ENCODE data around the gene ADGRF3. TPM values are rescaled to one million over a fixed set of nuclear protein-coding genes. Genes with fewer than 3 reads are reported as not detected.
"Not testable (repeated sequence)": the region's sequence is repeated elsewhere in the genome, so short reads cannot be mapped to it uniquely, and the experiment has no call there.

ADGRF3 gene
- total RNA-seq, 2 experiments from 2014 or later = 6.5 to 7.4 TPM

DNA sequence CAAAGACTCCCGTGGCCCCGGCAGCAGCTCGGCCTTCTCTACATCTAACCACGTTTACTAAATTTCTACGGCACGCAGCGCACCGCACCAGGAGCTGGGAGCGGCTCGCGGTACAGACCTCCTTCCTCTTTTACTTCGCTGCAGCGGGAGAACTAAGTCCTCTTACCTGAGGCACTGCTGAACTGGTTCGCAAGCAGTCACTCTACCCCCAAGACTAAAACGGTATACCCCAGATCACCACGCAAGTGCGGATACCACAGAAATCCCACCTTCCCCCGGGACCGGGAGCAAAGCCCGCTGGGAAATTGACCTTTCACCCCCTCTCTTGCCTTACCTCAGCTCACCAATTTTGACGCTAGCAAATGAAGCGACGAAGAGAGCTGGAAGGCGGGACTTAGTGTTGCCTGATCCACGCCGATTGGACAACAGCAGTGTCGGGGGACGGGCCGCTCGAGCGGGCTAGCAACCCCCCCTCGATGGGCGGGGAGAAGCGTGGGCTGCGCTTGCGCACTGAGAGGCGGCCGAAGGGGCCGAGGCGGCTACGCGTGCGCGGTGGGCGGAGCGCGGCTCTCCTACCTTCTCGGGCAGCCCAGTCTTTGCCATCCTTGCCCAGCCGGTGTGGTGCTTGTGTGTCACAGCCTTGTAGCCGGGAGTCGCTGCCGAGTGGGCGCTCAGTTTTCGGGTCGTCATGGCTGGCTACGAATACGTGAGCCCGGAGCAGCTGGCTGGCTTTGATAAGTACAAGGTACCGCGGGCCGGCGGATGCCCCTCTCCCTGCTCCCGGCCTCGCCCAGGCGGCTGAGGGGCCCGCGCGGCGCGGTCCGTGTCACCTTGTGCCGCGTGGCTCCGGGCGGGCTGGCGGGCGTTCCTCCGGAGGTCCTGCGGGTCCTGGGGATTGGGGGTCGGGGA, 790 bp downstream of the ADGRF3 start, which contains the start of gene SELENOI:
TSS of gene SELENOI (plus strand) at position 599 of the 909 bp plus-strand sequence. CDS start at position 689, 90 bp downstream.
- Mint-ChIP-seq H3K4me3 (peak within 1 kb of the TSS; percentile 95), H3K27ac (peak within 1 kb of the TSS; percentile 97), H3K27me3 (no peaks in the 10 kb centered on the region), H3K36me3 (ENCODE audit: low read depth) (peaks cover 7% of the 10 kb centered on the region), H3K9me3 (no peaks in the 10 kb centered on the region), H3K4me1 (peaks cover 37% of the 10 kb centered on the region)
- CTCF ChIA-PET = interaction anchor here (0.6 to 1.5 kb wide), 8 partner anchors 8 to 375 kb away, joined by 3 to 7 read pairs (median 3); no protein-coding TSS in a partner anchor
- POLR2A ChIA-PET = interaction anchor here (0.6 kb wide), 1 partner anchor 10 kb away, joined by 3 read pairs; no protein-coding TSS in a partner anchor
- peak; percentile 99 for DNase-seq

GRCh38 chr2:26345283-26345544, 1.4 kb downstream of the ADGRF3 start:
- Mint-ChIP-seq H3K4me3 (peak overlapping the region; percentile 95), H3K27me3 (no peaks in the 10 kb centered on the region), H3K4me1 (peaks cover 34% of the 10 kb centered on the region), H3K36me3 (ENCODE audit: low read depth) (peaks cover 7% of the 10 kb centered on the region), H3K27ac (peak overlapping the region; percentile 97), H3K9me3 (no peaks in the 10 kb centered on the region)
- DNase-seq = no peak
- CTCF ChIA-PET = interaction anchor here (0.7 to 1.5 kb wide), 6 partner anchors 10 to 163 kb away, joined by 3 to 7 read pairs (median 3); no protein-coding TSS in a partner anchor
- POLR2A ChIA-PET = interaction anchor here (0.6 kb wide), 1 partner anchor 11 kb away, joined by 3 read pairs; no protein-coding TSS in a partner anchor

- DNase-seq = no peak
- POLR2A ChIA-PET = interaction anchor here (0.5 kb wide), 1 partner anchor 38 kb away, joined by 5 read pairs; no protein-coding TSS in a partner anchor
- H3K36me3 Mint-ChIP-seq (ENCODE audit: low read depth) = peaks cover 7% of the 10 kb centered on the region
- peak overlapping the region; percentile 95 for H3K4me3 Mint-ChIP-seq
- CTCF ChIA-PET = interaction anchor here (0.7 to 1.4 kb wide), 2 partner anchors 13 to 162 kb away, joined by 3 read pairs; no protein-coding TSS in a partner anchor
- peaks cover 34% of the 10 kb centered on the region for H3K4me1 Mint-ChIP-seq
- no peaks in the 10 kb centered on the region for H3K27me3 Mint-ChIP-seq
- peak overlapping the region; percentile 97 for H3K27ac Mint-ChIP-seq
- no peaks in the 10 kb centered on the region for H3K9me3 Mint-ChIP-seq
Measured at GRCh38 chr2:26344581-26345282, 1.9 kb downstream of the ADGRF3 start.

- ChIA-PET POLR2A (no interaction called here), CTCF (no interaction called here)
- DNase-seq = no peak
- Mint-ChIP-seq H3K4me1 (peaks cover 24% of the 10 kb centered on the region), H3K36me3 (ENCODE audit: low read depth) (peaks cover 4% of the 10 kb centered on the region), H3K27me3 (no peaks in the 10 kb centered on the region), H3K4me3 (no peak overlapping the region), H3K27ac (no peak overlapping the region), H3K9me3 (no peaks in the 10 kb centered on the region)
Measured at GRCh38 chr2:26340831-26341230, 5.8 kb downstream of the ADGRF3 start.

DNA sequence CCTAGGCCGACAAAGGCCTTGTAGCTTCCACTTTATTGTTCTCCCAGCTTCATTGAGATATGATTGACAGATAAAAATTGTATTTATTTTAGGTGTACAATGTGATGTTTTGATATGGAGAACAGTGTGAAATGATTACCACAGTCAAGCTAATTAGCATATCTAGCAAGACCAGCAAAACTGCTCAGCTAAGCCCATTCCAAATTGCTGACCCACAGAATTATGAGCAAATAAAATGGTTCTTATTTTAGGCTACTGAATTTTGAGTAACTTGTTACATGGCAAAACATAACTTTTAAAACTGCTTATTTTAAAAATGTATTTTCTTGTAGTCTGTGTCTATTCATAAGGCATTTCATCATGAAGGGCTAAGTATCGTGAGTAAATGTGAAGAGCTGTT, 9.3 kb downstream of the ADGRF3 start:
- Mint-ChIP-seq H3K9me3 (no peaks in the 10 kb centered on the region), H3K4me3 (no peak overlapping the region)

DNA sequence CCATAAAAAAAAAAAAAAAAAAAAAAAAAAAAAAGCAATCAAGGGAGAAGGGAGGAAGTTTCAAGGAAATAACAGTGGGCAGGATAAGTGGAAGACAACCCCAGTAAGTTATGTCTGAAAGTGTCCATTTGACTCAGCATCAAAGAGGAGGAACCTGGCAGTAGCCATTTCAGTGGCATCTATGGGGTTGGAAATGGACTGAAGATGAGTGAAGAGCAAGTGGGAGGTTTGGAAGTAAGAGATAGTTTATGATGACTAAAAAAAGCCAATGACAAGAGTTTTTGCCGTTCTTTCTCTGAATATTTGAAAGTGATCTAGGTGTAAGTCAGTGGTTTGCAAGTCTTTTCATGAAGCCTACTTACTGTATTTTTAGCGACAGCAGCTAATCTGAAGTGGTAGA, 9.9 kb downstream of the ADGRF3 start:
- POLR2A ChIA-PET = no interaction called here
- H3K27ac Mint-ChIP-seq = no peak overlapping the region
- DNase-seq = no peak
- no peaks in the 10 kb centered on the region for H3K9me3 Mint-ChIP-seq
- no peaks in the 10 kb centered on the region for H3K27me3 Mint-ChIP-seq
- CTCF ChIA-PET = no interaction called here
- peaks cover 4% of the 10 kb centered on the region for H3K36me3 Mint-ChIP-seq (ENCODE audit: low read depth)
- peaks cover 13% of the 10 kb centered on the region for H3K4me1 Mint-ChIP-seq
- H3K4me3 Mint-ChIP-seq = no peak overlapping the region

More for the DNA sequence above, 9.3 kb downstream of the ADGRF3 start:
- POLR2A ChIA-PET = no interaction called here
- no peak for DNase-seq
- H3K27me3 Mint-ChIP-seq = no peaks in the 10 kb centered on the region
- H3K36me3 Mint-ChIP-seq (ENCODE audit: low read depth) = peaks cover 4% of the 10 kb centered on the region
- CTCF ChIA-PET = interaction anchor here (0.6 to 1.4 kb wide), 2 partner anchors 9 to 11 kb away, joined by 3 read pairs; partner anchors contain the start of gene ADGRF3
- H3K4me1 Mint-ChIP-seq = peaks cover 13% of the 10 kb centered on the region
- H3K27ac Mint-ChIP-seq = no peak overlapping the region

DNA sequence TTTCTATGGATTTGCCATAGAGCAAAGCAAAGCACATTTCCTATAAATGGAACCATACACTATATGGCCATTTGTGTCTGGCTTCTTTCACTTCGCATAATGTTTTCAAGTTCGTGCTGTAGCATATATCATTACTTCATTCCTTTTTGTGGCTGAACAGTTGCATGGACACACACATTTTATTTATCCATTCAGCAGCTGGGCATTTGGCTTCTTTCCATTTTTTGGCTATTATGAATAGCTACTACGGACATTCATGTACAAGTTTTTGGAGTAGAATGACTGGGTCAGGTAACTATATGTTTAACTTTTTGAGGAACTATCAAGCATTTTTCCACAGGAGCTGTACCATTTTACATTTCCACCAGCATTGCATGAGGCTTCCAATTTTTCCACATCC, 11.4 kb downstream of the ADGRF3 start:
- Mint-ChIP-seq H3K27ac (no peak overlapping the region), H3K4me3 (no peak overlapping the region), H3K36me3 (ENCODE audit: low read depth) (peaks cover 4% of the 10 kb centered on the region), H3K27me3 (no peaks in the 10 kb centered on the region), H3K9me3 (no peaks in the 10 kb centered on the region), H3K4me1 (peaks cover 18% of the 10 kb centered on the region)
- no peak for DNase-seq
- ChIA-PET POLR2A (no interaction called here), CTCF (interaction anchor here (0.6 kb wide), 1 partner anchor 59 kb away, joined by 3 read pairs; no protein-coding TSS in a partner anchor)

DNA sequence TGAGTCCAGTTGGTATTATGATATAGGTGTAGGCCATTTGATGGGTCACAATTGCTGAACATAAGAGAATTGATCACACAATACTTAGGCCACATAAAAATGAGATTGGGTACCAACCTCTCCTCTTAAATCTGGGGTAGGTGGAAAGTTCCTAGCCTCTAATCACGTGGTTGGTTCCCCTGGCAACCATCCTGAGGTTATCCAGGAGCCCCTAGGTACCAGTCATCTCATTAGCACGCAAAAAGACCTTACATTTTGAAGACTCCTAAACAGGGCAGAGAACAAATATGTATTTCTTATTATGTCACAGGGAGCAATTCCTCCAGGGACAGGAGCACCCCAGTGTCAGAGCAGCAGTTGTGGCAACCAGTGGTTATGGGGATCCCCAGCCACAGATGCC, 13.3 kb downstream of the ADGRF3 start:
- Mint-ChIP-seq H3K9me3 (no peaks in the 10 kb centered on the region), H3K36me3 (ENCODE audit: low read depth) (peaks cover 4% of the 10 kb centered on the region), H3K4me3 (no peak overlapping the region), H3K27me3 (no peaks in the 10 kb centered on the region), H3K27ac (no peak overlapping the region), H3K4me1 (peaks cover 28% of the 10 kb centered on the region)
- CTCF ChIA-PET = interaction anchor here (1.5 kb wide), 1 partner anchor 13 kb away, joined by 7 read pairs; the partner anchor contains the start of genes ADGRF3 and SELENOI
- DNase-seq = no peak
- POLR2A ChIA-PET = no interaction called here

DNA sequence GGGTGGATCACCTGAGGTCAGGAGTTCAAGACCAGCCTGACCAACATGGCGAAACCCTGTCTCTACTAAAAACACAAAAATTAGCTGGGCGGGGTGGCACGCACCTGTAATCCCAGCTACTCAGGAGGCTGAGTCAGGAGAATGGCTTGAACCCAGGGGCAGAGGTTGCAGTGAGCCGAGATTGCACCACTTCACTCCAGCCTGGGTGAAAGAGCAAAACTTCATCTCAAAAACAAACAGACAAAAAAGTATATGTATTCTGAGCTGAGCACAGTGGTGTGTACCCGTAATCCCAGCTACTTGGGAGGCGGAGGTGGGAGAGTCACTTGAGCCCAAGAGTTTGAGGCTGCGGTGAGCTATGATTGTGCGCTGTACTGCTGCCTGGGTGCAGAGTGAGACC, 15.3 kb downstream of the ADGRF3 start:
- POLR2A ChIA-PET; H3K27ac Mint-ChIP-seq; H3K4me3 Mint-ChIP-seq; DNase-seq; H3K36me3 Mint-ChIP-seq (ENCODE audit: low read depth); H3K9me3 Mint-ChIP-seq; H3K27me3 Mint-ChIP-seq: not testable (repeated sequence)
- H3K4me1 Mint-ChIP-seq = peaks cover 31% of the 10 kb centered on the region
- CTCF ChIA-PET = interaction anchor here (0.7 to 2.9 kb wide), 7 partner anchors 10 to 801 kb away, joined by 3 to 11 read pairs (median 3); partner anchors contain the start of genes HADHA, HADHB and SELENOI

- H3K36me3 Mint-ChIP-seq (ENCODE audit: low read depth) = no peaks in the 10 kb centered on the region
- no peaks in the 10 kb centered on the region for H3K9me3 Mint-ChIP-seq
- H3K27me3 Mint-ChIP-seq = no peaks in the 10 kb centered on the region
- H3K4me1 Mint-ChIP-seq = peaks cover 33% of the 10 kb centered on the region
- H3K4me3 Mint-ChIP-seq = no peak overlapping the region
- CTCF ChIA-PET = interaction anchor here (0.6 to 2.9 kb wide), 6 partner anchors 10 to 802 kb away, joined by 3 to 11 read pairs (median 3); partner anchors contain the start of genes HADHA, HADHB and SELENOI
- POLR2A ChIA-PET = no interaction called here
- DNase-seq = no peak
- no peak overlapping the region for H3K27ac Mint-ChIP-seq
Measured at GRCh38 chr2:26330604-26331003, 16.0 kb downstream of the ADGRF3 start.

GRCh38 chr2:26330114-26330549, 16.5 kb downstream of the ADGRF3 start:
- H3K4me1 Mint-ChIP-seq = peaks cover 33% of the 10 kb centered on the region
- H3K36me3 Mint-ChIP-seq (ENCODE audit: low read depth) = no peaks in the 10 kb centered on the region
- CTCF ChIA-PET = interaction anchor here (0.6 to 2.9 kb wide), 5 partner anchors 9 to 803 kb away, joined by 3 to 11 read pairs (median 3); partner anchors contain the start of genes HADHA, HADHB and SELENOI
- H3K27me3 Mint-ChIP-seq = no peaks in the 10 kb centered on the region
- POLR2A ChIA-PET = no interaction called here
- H3K4me3 Mint-ChIP-seq = no peak overlapping the region
- H3K9me3 Mint-ChIP-seq = no peaks in the 10 kb centered on the region
- DNase-seq = peak; percentile 90
- peak overlapping the region; percentile 10 for H3K27ac Mint-ChIP-seq

DNA sequence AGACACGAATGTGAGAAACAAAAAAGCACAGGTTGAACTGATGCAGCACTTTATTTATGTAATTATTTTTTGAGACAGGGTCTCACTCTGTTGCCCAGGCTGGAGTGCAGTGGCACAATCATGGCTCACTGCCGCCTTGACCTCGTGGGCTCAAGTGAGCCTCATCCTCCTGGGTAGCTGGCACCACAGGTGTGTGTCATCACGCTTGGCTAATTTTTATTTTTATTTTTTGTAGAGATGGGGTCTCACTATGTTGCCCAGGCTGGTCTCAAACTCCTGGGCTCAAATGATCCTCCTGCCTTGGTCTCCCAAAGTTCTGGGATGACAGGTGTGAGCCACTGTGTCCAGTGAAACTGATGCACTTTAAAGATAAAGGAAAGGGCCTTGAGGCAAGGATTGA, 17.5 kb downstream of the ADGRF3 start:
- H3K9me3 Mint-ChIP-seq; H3K4me3 Mint-ChIP-seq; H3K36me3 Mint-ChIP-seq (ENCODE audit: low read depth); H3K27ac Mint-ChIP-seq; POLR2A ChIA-PET; H3K27me3 Mint-ChIP-seq; DNase-seq: not testable (repeated sequence)
- CTCF ChIA-PET = interaction anchor here (0.9 to 1.1 kb wide), 2 partner anchors 11 to 21 kb away, joined by 3 read pairs; no protein-coding TSS in a partner anchor
- H3K4me1 Mint-ChIP-seq = peaks cover 31% of the 10 kb centered on the region
